AG10803 (cell line): ENCODE results near the gene PTPRD.

Experiments used
- DNase-seq: peaks from one replicate; pipeline ENCODE4 v3.0.0; 2010; ENCODE audit warnings: low read depth
- H3K4me3 ChIP-seq: 2 replicates; pipeline ENCODE4 v1.5.1; 2011; ENCODE audit warnings: mild to moderate bottlenecking, low read length, control low read depth
- CTCF ChIP-seq: conservative IDR thresholded peaks from 2 replicates; pipeline ENCODE4 v1.5.1; 2011; ENCODE audit warnings: mild to moderate bottlenecking, low read length, control low read depth, inconsistent platforms

Gene PTPRD

GRCh38 chr9:8536845-8537244, 2076.0 kb downstream of the PTPRD start:
- H3K4me3 ChIP-seq = no peak overlapping the region
- TF ChIP-seq CTCF = no peak
- no peak for DNase-seq

DNA sequence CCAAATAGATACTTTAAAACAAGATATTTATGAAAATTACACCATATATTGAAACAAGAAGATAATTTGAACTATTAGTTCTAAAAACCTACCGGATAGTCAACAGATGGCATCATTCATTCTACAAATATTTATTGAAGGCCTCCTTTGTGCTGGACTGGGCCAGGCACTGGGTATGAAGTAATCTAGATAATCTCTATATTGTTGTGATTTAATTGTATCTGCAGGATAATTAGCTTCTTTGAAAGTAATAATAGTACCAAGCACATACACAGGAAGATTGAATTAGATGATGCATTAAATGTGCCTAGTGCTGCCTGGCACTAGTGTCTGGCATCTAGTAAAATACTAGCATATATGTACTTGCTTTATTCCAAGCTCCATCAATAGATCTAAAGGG, 2078.0 kb downstream of the PTPRD start:
- no peak for TF ChIP-seq CTCF
- H3K4me3 ChIP-seq = no peak overlapping the region
- DNase-seq = no peak

GRCh38 chr9:8533681-8534080, 2079.1 kb downstream of the PTPRD start:
- H3K4me3 ChIP-seq = no peak overlapping the region
- TF ChIP-seq CTCF = no peak

GRCh38 chr9:8531826-8532415, 2080.9 kb downstream of the PTPRD start:
- H3K4me3 ChIP-seq = no peak overlapping the region
- TF ChIP-seq CTCF = no peak
- DNase-seq = no peak

More at GRCh38 chr9:8533681-8534080, 2079.1 kb downstream of the PTPRD start:
- DNase-seq = no peak

- no peak for TF ChIP-seq CTCF
- no peak overlapping the region for H3K4me3 ChIP-seq
- DNase-seq = no peak
These were observed 2091.7 kb downstream of the PTPRD start for GRCh38 chr9:8521112-8521511.

DNA sequence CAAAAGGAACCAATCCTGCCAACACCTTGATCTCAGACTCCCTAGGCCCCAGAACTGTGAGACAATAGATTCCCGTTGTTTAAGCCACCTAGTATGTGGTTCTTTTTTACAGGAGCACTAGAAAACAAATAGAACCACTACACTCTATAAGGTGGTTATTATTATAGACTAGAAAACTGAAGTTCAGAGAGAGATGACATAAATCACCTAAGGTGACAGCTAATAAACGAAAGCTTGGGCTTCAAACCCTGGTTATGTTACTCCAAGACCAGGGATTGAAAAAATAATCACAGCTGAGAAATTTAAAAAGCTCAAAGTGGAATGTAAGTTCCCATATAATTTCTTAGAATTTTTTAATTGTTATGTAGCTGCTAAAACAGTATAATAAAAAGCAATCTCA, 2097.1 kb downstream of the PTPRD start:
- no peak overlapping the region for H3K4me3 ChIP-seq
- no peak for DNase-seq
- TF ChIP-seq CTCF = no peak

DNA sequence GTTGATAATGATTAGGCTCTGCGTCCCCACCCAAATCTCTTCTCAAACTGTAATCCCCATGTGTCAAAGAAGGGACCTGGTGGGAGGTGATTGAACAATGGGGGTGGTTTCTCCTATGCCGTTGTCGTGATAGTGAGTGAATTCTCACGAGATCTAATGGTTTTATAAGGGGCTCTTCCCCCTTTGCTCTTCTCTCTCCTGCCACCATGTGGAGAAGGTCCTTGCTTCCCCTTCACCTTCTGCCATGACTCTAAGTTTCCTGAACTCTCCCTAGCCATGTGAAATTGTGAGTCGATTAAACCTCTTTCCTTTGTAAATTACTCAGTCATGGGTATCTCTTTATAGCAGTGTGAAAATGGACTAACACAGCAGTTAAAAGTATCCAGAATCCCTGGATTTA, 2098.0 kb downstream of the PTPRD start:
- no peak for TF ChIP-seq CTCF
- DNase-seq = no peak
- no peak overlapping the region for H3K4me3 ChIP-seq
